NCI-H446 treated with DMSO at 0.1 percent for 48 hours (cell line): ENCODE results near the gene DUS1L.

Experiments used
- DNase-seq: peaks from one replicate; lab custom pipeline; 2025; lab: John Stamatoyannopoulos, UW

The DUS1L gene

GRCh38 chr17:82012640-82013295, 52.8 kb downstream of the DUS1L start:
- no peak for DNase-seq

DNA sequence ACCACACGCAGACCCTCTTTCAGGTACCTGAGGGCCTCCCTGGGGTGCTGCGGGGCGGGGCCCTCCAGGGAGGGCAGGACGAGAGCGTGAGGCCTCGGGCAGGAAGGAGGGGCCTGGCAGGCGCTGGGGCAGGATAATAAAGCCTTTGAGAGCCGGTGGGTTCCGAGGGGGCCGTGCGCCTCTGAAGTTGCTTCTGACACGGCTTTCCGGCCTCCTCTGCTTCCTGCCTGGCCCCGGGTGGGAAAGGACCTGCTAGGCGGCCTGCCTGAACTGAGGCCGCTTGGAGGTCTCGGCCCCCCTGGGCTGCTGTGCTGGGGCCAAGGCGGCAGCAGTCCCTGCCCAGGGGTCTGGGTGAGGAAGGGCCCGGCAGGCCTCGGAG, 53.4 kb downstream of the DUS1L start:
- DNase-seq, result no peak

DNA sequence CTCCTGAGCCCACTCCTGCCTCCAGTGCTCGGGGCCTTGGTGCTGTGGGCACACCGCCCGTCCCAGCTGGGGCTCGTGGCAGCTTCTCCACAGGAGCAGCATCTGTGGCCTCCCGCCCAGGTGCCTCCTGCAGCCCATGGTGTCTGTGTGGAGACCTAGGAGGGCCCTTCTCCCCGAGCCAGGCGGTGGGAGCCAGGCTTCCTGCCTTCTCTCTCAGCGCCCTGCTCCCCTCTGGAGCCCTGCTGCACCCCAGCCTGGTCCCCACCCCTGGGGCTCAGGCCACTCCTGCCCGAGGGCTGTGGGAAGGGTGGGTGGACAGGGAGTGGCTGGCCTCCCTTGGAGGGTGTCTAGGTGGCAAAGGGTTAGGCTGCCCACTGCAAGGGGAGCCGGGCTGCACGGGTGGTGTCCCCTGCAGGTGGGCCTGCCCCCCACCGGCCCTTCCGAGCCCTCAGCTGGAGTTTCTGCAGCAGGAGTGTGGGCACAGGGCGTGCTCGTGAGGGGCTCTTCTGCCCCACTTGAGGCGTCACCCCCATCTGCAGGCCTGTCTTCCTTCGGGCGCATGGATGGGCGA, 53.9 kb downstream of the DUS1L start:
- no peak for DNase-seq

DNA sequence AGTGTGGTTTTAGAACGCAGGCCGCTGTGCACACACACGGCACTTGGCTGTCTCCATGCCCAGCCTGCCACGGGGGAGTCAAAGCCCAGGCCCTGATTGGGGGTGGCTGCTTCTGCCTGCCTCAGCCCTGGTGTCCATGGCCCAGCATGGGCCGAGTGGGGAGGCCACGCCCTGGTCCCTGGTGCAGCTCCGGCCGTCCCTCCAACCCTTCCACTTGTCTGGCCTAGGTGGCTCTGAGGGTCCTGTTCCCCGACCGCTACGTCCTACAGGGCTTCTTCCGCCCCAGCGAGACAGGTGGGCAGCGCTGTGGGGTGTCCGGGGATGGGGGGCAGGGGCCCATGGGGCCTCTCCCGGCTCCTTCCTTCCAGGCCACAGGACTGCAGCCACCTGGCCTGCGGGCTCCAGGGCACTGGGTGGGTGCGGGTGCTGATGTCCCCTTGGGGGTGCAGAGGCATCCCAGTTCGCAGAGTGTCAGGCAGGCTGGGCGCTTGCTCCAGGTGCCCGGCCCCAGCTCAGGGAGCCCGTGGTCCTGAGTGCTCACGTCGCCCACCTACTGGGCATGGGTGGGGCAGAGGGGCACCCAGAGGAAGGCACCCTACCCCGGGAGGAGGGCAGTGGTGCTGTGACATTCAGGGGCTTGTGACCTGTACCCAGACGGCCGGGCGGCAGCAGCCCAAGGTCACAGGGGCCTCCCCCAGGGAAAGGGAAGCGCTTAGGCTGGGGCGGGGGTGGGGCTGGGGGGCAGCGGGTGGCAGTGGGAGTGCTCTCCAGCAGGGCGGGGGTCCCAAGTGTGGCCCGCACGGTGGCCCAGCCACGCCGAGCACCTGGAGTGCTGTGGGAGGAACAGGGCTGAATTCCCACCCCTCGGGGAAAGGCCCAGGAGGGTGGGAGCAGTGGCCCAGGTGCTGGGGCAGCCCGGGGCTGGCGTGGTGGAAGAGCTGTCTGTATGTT, 54.8 kb downstream of the DUS1L start:
- no peak for DNase-seq

DNA sequence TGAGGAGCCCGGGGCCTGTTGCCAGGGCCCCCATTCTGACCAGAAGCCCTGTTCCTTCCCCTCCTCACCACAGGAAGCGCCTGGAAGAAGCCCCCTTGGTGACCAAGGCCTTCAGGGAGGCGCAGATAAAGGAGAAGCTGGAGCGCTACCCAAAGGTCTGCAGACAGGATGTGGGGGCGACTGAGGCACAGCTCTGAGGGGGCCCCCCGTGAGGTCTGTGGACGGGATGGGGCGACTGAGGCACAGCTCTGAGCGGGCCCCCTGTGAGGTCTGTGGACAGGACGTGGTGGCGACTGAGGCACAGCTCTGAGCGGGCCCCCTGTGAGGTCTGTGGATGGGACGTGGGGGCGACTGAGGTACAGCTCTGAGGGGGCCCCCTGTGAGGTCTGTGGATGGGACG, 56.2 kb downstream of the DUS1L start:
- DNase-seq, result no peak

DNA sequence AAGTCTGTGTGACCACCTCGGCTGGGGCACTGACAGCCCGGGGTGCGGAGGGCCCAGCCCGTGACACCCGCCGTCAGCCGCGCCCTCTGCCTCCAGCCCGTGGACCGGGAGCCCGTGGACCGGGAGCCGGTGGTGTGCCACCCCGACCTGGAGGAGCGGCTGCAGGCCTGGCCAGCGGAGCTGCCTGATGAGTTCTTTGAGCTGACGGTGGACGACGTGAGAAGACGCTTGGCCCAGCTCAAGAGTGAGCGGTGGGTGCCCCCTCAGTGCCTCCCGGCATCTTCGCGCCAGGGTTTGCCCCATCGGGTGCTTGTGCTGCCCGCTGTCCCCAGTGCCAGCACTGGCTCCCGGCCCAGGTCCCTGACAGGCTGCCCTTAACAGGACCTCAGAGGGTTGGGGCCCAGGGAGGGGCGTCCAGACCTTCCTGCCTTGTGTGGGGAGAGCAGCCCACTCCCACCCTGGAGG, 56.6 kb downstream of the DUS1L start:
- DNase-seq, result no peak

- no peak for DNase-seq
Observed at GRCh38 chr17:82008258-82008940, 57.2 kb downstream of the DUS1L start.
